IPS-18c (cell line): Measurements from ENCODE around the gene ABHD11.
"Not testable (repeated sequence)": the region's sequence is repeated elsewhere in the genome, so short reads cannot be mapped to it uniquely, and the experiment has no call there.

Experiments
- H3K4me3 ChIP-seq: 2 replicates; pipeline ENCODE4 v1.7.0; 2013; ENCODE audit warnings: low read depth, mild to moderate bottlenecking, low read length, moderate library complexity; ENCODE audit not compliant: insufficient read depth
- H3K9me3 ChIP-seq: one replicate; pipeline ENCODE4 v1.6.1; 2013; ENCODE audit warnings: mild to moderate bottlenecking, low read length, moderate library complexity; ENCODE audit not compliant: control insufficient read depth, insufficient read depth

ABHD11 gene, protein sequence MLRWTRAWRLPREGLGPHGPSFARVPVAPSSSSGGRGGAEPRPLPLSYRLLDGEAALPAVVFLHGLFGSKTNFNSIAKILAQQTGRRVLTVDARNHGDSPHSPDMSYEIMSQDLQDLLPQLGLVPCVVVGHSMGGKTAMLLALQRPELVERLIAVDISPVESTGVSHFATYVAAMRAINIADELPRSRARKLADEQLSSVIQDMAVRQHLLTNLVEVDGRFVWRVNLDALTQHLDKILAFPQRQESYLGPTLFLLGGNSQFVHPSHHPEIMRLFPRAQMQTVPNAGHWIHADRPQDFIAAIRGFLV

GRCh38 chr7:73738612-73739386, at the start of gene ABHD11:
ABHD11 (minus strand) TSS chr7:73738802; CDS start chr7:73738770, 32 bp downstream.
- Histone ChIP-seq H3K9me3 (no peaks in the 10 kb centered on the region), H3K4me3 (peak within 1 kb of the TSS; percentile 87)

DNA sequence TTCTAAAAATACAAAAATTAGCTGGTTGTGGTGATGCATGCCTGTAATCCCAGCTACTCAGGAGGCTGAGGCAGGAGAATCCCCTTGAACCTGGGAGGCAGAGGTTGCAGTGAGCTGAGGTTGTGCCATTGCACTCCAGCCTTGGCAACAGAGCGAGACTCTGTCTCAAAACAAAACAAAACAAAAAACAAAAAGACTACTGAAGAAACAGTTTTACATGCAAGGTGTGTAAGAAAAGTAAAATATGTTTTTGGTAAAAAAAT, 49.1 kb upstream of the ABHD11 start:
- H3K4me3 ChIP-seq, H3K9me3 ChIP-seq: not testable (repeated sequence)

GRCh38 chr7:73786588-73786987, 48.0 kb upstream of the ABHD11 start:
- no peak overlapping the region for H3K4me3 ChIP-seq
- no peaks in the 10 kb centered on the region for H3K9me3 ChIP-seq

GRCh38 chr7:73779517-73779916, 40.9 kb upstream of the ABHD11 start:
- H3K4me3 ChIP-seq: no peak overlapping the region
- no peaks in the 10 kb centered on the region for H3K9me3 ChIP-seq

- H3K4me3 ChIP-seq: no peak overlapping the region
- no peaks in the 10 kb centered on the region for H3K9me3 ChIP-seq
Observed at GRCh38 chr7:73778801-73779389, 40.3 kb upstream of the ABHD11 start.

DNA sequence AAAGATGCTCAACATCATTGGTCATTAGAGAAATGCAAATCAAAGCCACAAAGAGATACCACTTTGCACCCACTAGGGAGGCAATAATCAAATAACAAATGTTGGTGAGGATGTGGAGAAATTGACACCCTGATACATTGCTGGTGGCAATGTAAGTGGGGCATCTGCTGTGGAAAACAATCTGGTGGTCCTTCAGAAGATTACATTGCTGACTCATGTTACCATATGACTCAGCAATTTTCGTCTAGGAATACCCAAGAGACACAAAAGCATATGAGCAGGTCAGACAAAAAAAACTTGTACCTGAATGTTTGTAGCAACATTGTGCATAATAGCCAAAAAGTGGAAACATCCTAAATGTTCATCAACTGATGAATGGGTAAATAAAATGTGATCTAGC, 36.3 kb upstream of the ABHD11 start:
- Histone ChIP-seq H3K4me3 (no peak overlapping the region), H3K9me3 (no peaks in the 10 kb centered on the region)

GRCh38 chr7:73773700-73774517, 35.3 kb upstream of the ABHD11 start:
- no peak overlapping the region for H3K4me3 ChIP-seq
- H3K9me3 ChIP-seq: no peaks in the 10 kb centered on the region

GRCh38 chr7:73770860-73771670, 32.5 kb upstream of the ABHD11 start:
- peak overlapping the region; percentile 76 for H3K4me3 ChIP-seq

DNA sequence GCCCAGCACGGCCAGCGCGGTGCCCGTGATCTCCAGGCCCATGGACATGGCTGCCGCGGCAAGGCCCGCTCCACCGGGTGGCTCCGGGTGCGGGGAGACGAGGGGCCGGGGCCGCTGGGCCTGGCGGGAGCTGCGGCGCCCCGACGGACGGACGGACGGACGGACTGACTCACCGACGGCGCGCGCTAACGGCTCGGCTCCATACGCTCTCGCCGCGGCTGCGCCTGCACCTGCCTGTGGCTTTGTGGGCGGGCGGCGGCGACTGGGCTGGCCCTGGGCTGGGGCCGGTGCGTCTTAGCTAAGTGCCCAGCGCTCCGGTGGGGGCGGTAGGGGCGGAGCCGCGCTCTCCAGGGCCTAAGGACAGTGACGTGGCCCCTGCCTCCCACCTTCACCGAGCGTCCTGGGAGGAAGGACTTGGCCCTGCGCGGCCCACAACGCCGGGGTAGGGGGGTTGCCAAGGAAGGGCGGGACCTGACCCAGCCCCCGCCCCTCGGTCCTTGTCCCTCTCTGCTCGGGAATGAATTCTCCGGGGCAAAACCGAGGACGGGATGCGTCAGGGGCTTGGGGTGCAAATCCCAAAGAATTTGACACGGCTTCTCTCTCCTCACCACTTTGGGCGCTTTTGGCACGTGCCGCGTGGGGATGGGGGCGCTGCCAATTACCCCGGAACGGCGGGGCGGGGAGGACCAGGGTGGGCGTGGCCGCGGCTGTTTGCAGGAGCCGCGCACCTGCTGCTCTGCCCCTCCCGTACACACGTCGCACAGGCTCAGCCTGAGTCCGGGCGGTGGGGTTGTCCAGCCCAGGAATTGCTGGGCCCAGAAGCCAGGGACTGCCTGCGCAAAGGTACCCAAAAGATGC, 31.6 kb upstream of the ABHD11 start, which contains the start of gene CLDN3:
CLDN3 (minus strand) TSS at position 269 of the 858 bp plus-strand sequence; CDS start at position 48, 221 bp downstream.
- no peaks in the 10 kb centered on the region for H3K9me3 ChIP-seq
- H3K4me3 ChIP-seq: peak within 1 kb of the TSS; percentile 76

More at GRCh38 chr7:73770860-73771670, 32.5 kb upstream of the ABHD11 start:
- no peaks in the 10 kb centered on the region for H3K9me3 ChIP-seq

GRCh38 chr7:73769481-73770001, 30.9 kb upstream of the ABHD11 start:
- peak overlapping the region; percentile 76 for H3K4me3 ChIP-seq
- H3K9me3 ChIP-seq: no peaks in the 10 kb centered on the region

GRCh38 chr7:73768641-73769480, 30.3 kb upstream of the ABHD11 start:
- H3K4me3 ChIP-seq: no peak overlapping the region
- H3K9me3 ChIP-seq: no peaks in the 10 kb centered on the region

DNA sequence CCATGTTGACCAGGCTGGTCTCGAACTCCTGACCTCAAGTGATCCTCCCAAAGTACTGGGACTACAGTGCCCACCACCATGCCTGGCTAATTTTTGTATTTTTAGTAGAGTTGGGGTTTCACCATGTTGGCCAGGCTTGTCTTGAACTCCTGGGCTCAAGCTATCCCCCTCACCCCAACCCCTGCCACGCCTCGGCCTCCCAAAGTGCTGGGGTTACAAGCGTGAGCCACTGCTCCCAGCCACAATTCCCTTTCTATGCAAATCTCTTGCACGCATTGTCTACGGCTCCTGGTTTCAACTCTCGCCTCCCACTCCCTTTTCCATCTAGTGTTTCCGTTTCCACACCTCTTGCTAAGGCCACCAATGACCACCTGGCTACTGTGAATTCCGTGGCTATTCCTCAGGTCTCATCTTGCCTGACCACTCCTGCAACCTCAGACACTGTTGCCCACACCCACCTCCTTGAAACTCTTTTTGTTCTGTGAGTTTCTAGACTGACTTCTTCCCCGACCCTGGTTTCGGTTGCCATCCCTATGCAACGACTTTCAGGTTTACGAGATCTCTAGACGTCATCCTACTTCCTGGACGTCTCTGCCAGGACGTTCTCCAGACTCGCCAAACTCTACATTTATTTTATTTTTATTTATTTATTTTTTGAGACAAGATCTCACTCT, 28.1 kb upstream of the ABHD11 start:
- no peaks in the 10 kb centered on the region for H3K9me3 ChIP-seq
- no peak overlapping the region for H3K4me3 ChIP-seq

DNA sequence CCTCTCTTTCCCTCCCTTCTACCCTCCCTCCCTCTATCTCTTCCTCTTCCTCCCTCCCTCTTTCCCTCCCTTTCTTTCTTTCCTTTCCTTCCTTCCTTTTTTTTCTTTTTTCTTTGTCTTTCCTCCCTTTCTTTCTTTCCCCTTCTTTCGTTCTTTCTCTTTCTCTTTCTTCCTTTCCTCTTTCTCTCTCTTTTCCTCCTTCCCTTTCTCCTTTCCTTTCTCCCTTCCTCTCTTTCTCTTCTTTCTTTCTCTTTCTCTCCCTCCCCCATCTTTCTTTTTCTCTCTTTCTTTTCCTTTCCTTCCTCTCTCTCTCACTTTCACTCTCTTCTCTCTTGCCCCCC, 24.0 kb upstream of the ABHD11 start:
- no peak overlapping the region for H3K4me3 ChIP-seq

DNA sequence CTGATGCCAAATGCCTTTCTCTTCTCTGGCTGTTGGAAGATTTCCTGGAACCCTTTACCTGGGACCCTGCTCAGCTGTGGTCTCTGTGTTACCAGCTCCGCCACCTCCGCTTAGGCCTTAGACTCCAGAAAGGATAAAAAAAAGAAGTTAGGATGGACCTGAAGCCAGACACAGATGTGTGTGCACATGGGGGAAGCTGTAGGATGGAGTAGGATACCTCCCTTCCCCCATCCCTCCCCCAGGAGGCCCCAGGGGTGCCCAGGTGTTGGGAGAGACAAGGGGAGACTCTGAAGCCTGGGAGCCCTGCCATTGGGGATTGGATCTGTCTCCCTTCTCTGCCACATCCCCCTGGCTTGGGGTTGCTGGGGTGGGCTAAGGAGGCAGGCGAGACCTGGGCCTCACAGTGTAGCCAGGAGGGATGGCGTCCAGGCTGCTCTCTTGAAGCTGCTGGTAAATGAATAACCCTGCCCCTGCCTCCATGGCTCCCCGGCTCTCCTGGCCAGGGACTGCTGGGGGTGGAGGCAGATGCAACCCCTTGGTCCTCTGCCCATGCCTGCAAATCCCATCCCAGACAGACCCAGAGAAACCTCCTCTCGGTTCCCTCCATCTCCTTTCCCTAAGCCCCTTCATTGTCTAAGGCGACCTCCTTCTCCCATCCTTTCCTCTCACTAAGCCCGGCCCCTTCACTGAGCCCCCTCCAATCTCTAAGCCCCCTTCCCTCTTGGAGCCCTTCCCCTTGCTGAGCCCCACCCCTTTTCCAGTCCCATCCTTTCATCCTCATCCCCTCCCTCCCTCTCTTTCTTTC, 23.5 kb upstream of the ABHD11 start:
- H3K4me3 ChIP-seq: no peak overlapping the region
- H3K9me3 ChIP-seq: no peaks in the 10 kb centered on the region

More for the DNA sequence above, 24.0 kb upstream of the ABHD11 start:
- no peaks in the 10 kb centered on the region for H3K9me3 ChIP-seq
